Spleen (tissue), 13 donors: ENCODE results near the gene SMCO4. TPM values are rescaled to one million over a fixed set of nuclear protein-coding genes. Genes with fewer than 3 reads are reported as not detected.
"Not testable (repeated sequence)": the region's sequence is repeated elsewhere in the genome, so short reads cannot be mapped to it uniquely, and the experiment has no call there.

Experiments used
- DNase-seq: peaks from one replicate; pipeline ENCODE4 v3.0.0-alpha.2; 2020
- H3K27ac ChIP-seq, 8 donors: fragments of 200-600 bp; sonication (generic) in 7 of 8; 1 replicate in 4 of 8; 2 replicates in 4 of 8; pipeline versions ENCODE4 v1.5.0 to v1.8.0; 2016 to 2021; ENCODE audit warnings: inconsistent platforms in 4 of 8, mild to moderate bottlenecking in 4 of 8, moderate library complexity in 1 of 8
- H3K27me3 ChIP-seq, 7 donors: fragments of 200-600 bp; sonication (generic) in 6 of 7; replicated peaks in 1 of 7; 1 replicate in 4 of 7; 2 replicates in 3 of 7; pipeline versions ENCODE4 v1.5.0 to v1.8.0; 2016 to 2021; ENCODE audit warnings: inconsistent platforms in 3 of 7, mild to moderate bottlenecking in 1 of 7
- H3K36me3 ChIP-seq, 6 donors: fragments of 200-600 bp; sonication (generic) in 5 of 6; 1 replicate in 4 of 6; 2 replicates in 2 of 6; pipeline versions ENCODE4 v1.5.0 to v1.8.0; 2016 to 2021; ENCODE audit warnings: inconsistent platforms in 2 of 6
- H3K4me1 ChIP-seq, 6 donors: fragments of 200-600 bp; sonication (generic) in 5 of 6; 1 replicate in 3 of 6; 2 replicates in 3 of 6; pipeline versions ENCODE4 v1.5.0 to v1.8.0; 2016 to 2021; ENCODE audit warnings: inconsistent platforms in 3 of 6
- H3K4me3 ChIP-seq, 8 donors: fragments of 200-600 bp; sonication (generic) in 7 of 8; 1 replicate in 4 of 8; 2 replicates in 4 of 8; pipeline versions ENCODE4 v1.5.0 to v1.8.0; 2016 to 2021; ENCODE audit warnings: inconsistent platforms in 4 of 8, mild to moderate bottlenecking in 4 of 8, moderate library complexity in 2 of 8
- H3K9me3 ChIP-seq, 8 donors: fragments of 200-600 bp; sonication (generic) in 7 of 8; 1 replicate in 4 of 8; 2 replicates in 4 of 8; pipeline versions ENCODE4 v1.5.0 to v1.8.0; 2016 to 2021; ENCODE audit warnings: inconsistent platforms in 4 of 8
- POLR2A ChIP-seq, 3 donors: fragments of 450-650 bp; IDR thresholded peaks; one replicate each; pipeline ENCODE4 v1.5.1; 2017; ENCODE audit warnings: antibody characterized with exemption in 3 of 3, mild to moderate bottlenecking in 1 of 3
- POLR2AphosphoS5 ChIP-seq, 3 donors: sonication (generic); formaldehyde crosslinking; IDR thresholded peaks; one replicate each; pipeline ENCODE4 v1.5.1; 2017; ENCODE audit warnings: antibody characterized with exemption in 3 of 3
- WGBS, 5 donors: extraction: QIAGEN DNeasy Blood & Tissue Kit in 3 of 5; methylation state at CpG; one replicate each; pipeline versions ENCODE4 v1.1.5 to v1.1.7; 2013 to 2018; 5-methylcytosine and 5-hydroxymethylcytosine counted together
- intact Hi-C: fragments of 100-400 bp; cut with DNase I; formaldehyde crosslinking; loops from one replicate; pipeline ENCODE4 v1.15.0; 2023; ENCODE audit warnings: low total_unique reads
- long read RNA-seq, 2 donors: transcript quantifications; one replicate each; lab custom pipeline, GENCODE V29; 2026
- polyA plus RNA-seq, 3 donors: library from polyadenylated mRNA; stranded (reverse); fragments of 200-250 nt; gene quantifications; one replicate each; pipeline ENCODE4 v1.2.1, GENCODE V29; 2013
- total RNA-seq, 7 donors: library from RNA; depleted of rRNA in 3 of 7; stranded (reverse); fragments of >200 nt in 3 of 7; fragmentation: NEBNext Ultra II Directional in 4 of 7; extraction: Animal tissue kit (Norgen Biotek cat#: 25700) in 4 of 7; gene quantifications; one replicate each; pipeline versions ENCODE4 v1.1.0 to v1.2.1, GENCODE V29; 2016 to 2021
- TF ChIP-seq, protein P1 (sequence below), 11 experiments: fragments of 200-600 bp in 7 of 11; fragments of 450-650 bp in 4 of 11; sonication (generic) in 4 of 11; IDR thresholded peaks in 8 of 11; conservative IDR thresholded peaks in 3 of 11; 1 replicate in 7 of 11; 2 replicates in 4 of 11; pipeline versions ENCODE4 v1.4.0 to v1.8.0; 2016 to 2021; ENCODE audit warnings: antibody characterized with exemption in 11 of 11, inconsistent platforms in 4 of 11, mild to moderate bottlenecking in 1 of 11
- donor health status: healthy with polysubstance abuse.
- donor health status: DM: no; HTN: no; CAD: no; lungs with moderate emphysema.
- donor health status: DM: no; HTN: no; CAD: no.
- donor health status: Bipolar disorder and iron deficiency.
- donor health status: healthy.
- donor health status: DM: no; HTN: no; CAD: no.
- donor health status: DM: yes; HTN: yes; CAD: no.

SMCO4 gene, protein sequence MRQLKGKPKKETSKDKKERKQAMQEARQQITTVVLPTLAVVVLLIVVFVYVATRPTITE
- 10 to 100 TPM; 48.1 to 74.1 (median 52.8) TPM for total RNA-seq
- 10 to 100 TPM; 21.8 to 71.5 (median 51.1) TPM for polyA plus RNA-seq
- long read RNA-seq, donor 1, transcript SMCO4-201 (3 exons, 1,104 nt), result major isoform, 12 of 12 reads
- long read RNA-seq, donor 1, partial matches to known transcripts, result 0 of 12 reads
- long read RNA-seq, donor 1, other reads (novel, unspliced or antisense), result 0 of 12 reads
- long read RNA-seq, donor 2, partial matches to known transcripts, result 74 of 77 reads
- long read RNA-seq, donor 2, other reads (novel, unspliced or antisense), result 0 of 77 reads

DNA sequence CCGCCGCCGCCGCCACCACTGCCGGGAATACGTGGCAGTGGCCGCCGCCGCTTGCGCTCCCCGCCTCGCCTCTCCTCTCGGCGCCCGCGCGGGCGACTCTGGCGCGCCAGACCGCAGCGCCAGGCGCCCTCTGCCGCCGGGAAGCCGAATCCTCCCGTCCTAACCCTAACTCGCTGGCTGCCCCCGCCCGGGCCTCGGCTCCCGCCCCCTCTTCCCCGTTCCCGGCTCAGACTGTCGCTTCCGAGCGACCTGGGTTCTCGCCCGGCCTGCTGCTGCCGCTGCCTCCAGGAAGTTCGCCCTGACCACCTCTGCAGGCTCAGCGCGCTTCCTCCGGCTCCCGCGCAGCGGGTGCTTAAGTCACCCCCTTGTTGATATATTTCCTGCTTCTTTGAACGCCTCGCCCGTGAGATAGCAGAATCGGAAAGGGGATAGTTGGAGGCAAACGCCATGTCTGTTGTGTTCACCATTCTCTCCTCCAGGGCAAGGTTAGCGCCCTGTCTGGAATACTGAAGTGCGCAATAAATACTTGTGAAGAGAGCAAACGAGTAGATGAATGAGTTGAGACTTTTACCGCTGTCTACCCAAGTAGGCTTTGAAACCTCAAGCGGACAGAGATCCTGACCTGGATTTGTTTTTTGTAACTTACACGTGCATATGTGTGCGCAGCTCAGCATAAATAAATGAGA, at the start of gene SMCO4:
Gene SMCO4 (minus strand): TSS at position 100 of the 686 bp plus-strand sequence. CDS start 64,202 bp downstream, outside the sequence.
- Histone ChIP-seq H3K4me3 (peak within 1 kb of the TSS; percentile 63 to 91 (median 72)), H3K9me3 (no peaks in the 10 kb centered on the region), H3K4me1 (peaks cover 0 to 58% (median 40%) of the 10 kb centered on the region in 6 donors), H3K27me3 (peaks cover 0 to 15% (median 0%) of the 10 kb centered on the region in 7 donors), H3K27ac (peak within 1 kb of the TSS; percentile 53 to 95 (median 91)), H3K36me3 (no peaks in the 10 kb centered on the region)
- 5 to 12% (median 8%) methylated on average over 30 to 59 of the region's 59 CpGs for WGBS, 5 donors
- intact Hi-C loops, result loop anchor here (5.0 to 10.0 kb wide), 2 partner anchors 101 to 311 kb away; no protein-coding TSS in a partner anchor
- TF ChIP-seq POLR2AphosphoS5 (IDR thresholded peaks at IDR 0.05), result peak; percentile 69 to 85 (median 78)
- TF ChIP-seq POLR2A (IDR thresholded peaks at IDR 0.05), result no peak
- TF ChIP-seq, protein P1, sequence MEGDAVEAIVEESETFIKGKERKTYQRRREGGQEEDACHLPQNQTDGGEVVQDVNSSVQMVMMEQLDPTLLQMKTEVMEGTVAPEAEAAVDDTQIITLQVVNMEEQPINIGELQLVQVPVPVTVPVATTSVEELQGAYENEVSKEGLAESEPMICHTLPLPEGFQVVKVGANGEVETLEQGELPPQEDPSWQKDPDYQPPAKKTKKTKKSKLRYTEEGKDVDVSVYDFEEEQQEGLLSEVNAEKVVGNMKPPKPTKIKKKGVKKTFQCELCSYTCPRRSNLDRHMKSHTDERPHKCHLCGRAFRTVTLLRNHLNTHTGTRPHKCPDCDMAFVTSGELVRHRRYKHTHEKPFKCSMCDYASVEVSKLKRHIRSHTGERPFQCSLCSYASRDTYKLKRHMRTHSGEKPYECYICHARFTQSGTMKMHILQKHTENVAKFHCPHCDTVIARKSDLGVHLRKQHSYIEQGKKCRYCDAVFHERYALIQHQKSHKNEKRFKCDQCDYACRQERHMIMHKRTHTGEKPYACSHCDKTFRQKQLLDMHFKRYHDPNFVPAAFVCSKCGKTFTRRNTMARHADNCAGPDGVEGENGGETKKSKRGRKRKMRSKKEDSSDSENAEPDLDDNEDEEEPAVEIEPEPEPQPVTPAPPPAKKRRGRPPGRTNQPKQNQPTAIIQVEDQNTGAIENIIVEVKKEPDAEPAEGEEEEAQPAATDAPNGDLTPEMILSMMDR (IDR thresholded peaks at IDR 0.05 in 8 of 11, conservative IDR thresholded peaks at IDR 0.05 in 3 of 11), result peak; percentile 31 to 83 (median 74)
- DNase-seq, result peak; percentile 94

DNA sequence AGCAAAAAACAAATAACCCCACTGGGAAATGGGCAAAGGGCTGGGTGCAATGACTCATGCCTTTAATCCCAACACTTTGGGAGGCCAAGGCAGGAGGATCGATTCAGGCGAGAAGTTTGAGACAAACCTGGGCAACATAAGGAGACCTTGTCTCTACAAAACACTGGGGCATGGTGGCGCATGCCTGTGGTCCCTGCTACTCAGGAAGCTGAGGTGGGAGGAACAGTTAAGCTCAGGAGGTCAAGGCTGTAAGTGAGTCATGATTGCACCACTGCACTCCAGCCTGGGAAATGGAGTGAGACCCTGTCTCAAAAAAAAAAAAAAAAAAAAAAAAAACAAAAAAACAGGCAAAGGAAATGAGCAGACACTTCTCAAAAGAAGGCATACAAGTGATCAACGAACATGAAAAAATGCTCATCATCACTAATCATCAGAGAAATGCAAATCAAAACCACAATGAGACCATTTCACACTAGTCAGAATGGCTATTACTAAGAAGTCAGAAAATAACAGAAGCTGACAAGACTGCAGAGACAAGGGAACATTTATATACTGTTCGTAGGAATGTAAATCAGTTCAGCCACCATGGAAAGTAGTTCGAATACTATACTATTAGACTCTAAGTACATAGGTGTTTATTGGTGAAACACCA, 48.2 kb upstream of the SMCO4 start:
- Histone ChIP-seq H3K27ac (no peak overlapping the region), H3K4me3 (no peak overlapping the region), H3K9me3 (no peaks in the 10 kb centered on the region), H3K4me1 (no peaks in the 10 kb centered on the region), H3K36me3 (no peaks in the 10 kb centered on the region), H3K27me3 (no peaks in the 10 kb centered on the region)
- no peak for TF ChIP-seq POLR2A (IDR thresholded peaks at IDR 0.05)
- intact Hi-C loops, result no loop called here
- WGBS, 5 donors, result 61 to 78% (median 64%) methylated on average over 6 of the region's 6 CpGs
- DNase-seq, result no peak

DNA sequence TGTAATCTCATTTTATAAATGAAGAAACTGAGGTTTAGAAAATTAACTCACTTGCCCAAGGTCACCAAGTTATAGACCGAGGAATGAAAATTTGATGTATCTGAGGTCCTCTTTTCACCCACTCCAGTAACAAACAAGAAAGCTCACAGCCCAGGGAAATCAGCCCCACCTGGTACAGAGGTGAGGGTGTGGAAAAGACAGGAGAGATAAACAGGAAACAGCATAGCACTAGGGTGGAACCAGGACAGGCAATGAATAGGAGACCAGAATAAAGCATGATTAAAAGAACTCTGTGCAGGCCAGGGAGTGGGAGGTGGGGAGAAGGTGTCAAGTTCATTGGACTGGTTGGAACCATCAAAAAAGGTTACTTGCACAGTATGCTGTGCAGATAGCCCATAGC, 46.2 kb upstream of the SMCO4 start:
- 81 to 98% (median 91%) methylated on average over 1 of the region's 1 CpG for WGBS, 5 donors
- Histone ChIP-seq H3K36me3 (no peaks in the 10 kb centered on the region), H3K27me3 (no peaks in the 10 kb centered on the region), H3K4me3 (no peak overlapping the region), H3K27ac (no peak overlapping the region), H3K9me3 (no peaks in the 10 kb centered on the region), H3K4me1 (no peaks in the 10 kb centered on the region)
- DNase-seq, result no peak
- TF ChIP-seq POLR2A (IDR thresholded peaks at IDR 0.05) (no peak), POLR2AphosphoS5 (IDR thresholded peaks at IDR 0.05) (no peak)
- TF ChIP-seq, protein P1 (IDR thresholded peaks at IDR 0.05 in 8 of 11, conservative IDR thresholded peaks at IDR 0.05 in 3 of 11), result no peak
- intact Hi-C loops, result no loop called here

DNA sequence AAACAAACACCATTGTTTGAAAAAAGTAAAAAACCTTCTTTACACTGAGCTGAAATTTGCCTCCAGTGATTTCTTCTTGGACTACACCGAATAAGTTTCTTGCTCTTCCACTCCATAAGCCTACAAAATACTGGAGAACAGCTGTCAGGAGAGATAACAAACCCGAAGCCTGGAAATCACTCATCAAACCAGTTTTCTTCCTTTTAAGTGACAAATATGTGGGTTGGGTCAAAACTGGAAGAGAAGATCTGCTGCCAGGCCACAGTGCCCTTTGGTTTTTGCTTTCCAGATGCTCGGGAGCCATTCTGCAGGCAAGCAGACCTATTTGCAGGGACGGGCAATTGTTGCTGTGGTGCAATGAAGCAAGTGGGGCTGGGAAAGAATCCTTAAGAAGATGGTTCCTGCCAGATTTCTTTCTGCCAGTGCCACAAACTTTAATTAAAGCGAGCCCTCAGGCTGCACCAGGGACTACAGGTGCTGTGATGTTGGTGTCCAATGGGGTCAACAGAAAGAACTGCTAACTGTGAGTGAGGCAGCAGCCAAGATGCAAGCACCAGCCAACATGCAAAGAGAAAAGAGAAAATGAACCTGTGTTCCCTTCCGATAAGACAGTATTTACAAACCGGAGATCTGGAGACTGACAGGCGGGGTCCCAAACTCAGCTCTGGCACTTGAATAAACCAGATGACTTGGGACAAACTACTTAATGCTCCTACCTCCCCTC, 44.8 kb upstream of the SMCO4 start:
- no peaks in the 10 kb centered on the region for H3K4me1 ChIP-seq
- intact Hi-C loops, result no loop called here
- no peak for TF ChIP-seq POLR2A (IDR thresholded peaks at IDR 0.05)
- TF ChIP-seq, protein P1 (IDR thresholded peaks at IDR 0.05 in 8 of 11, conservative IDR thresholded peaks at IDR 0.05 in 3 of 11), result no peak
- no peak for TF ChIP-seq POLR2AphosphoS5 (IDR thresholded peaks at IDR 0.05)
- no peaks in the 10 kb centered on the region for H3K36me3 ChIP-seq
- H3K27me3 ChIP-seq, result no peaks in the 10 kb centered on the region
- H3K4me3 ChIP-seq, result no peak overlapping the region
- no peaks in the 10 kb centered on the region for H3K9me3 ChIP-seq
- no peak for DNase-seq
- WGBS, 5 donors, result 80 to 94% (median 86%) methylated on average over 8 of the region's 8 CpGs
- H3K27ac ChIP-seq, result no peak overlapping the region

DNA sequence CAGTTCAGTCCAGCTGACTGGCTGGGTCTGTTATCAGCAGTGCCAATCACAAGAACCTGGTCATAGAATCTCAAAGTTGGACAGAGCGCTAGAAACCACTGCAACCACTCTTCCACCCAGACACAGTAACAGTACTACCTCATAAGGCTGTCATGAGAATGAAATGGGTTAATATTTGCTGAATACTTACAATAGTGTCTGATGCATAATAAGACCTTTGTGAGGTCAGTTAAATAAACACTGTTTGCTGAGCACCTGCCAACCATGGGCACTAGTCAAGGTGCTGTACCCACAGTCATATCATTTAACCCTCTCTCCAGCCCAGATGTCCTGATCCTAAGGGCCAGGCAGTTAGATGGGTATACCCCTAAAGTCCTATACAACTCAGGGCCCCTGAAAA, 44.2 kb upstream of the SMCO4 start:
- H3K27me3 ChIP-seq, intact Hi-C loops, H3K36me3 ChIP-seq, H3K4me3 ChIP-seq, H3K4me1 ChIP-seq, H3K27ac ChIP-seq, H3K9me3 ChIP-seq, DNase-seq: not testable (repeated sequence)
- WGBS, 5 donors, result 89 to 100% (median 98%) methylated on average over 1 of the region's 1 CpG
